Neural cell (in vitro differentiated cells): ENCODE measurements around the gene ASCC2.

Experiments used
- CTCF ChIP-seq: fragments of 450-650 bp; IDR thresholded peaks from 2 replicates; pipeline ENCODE4 v1.5.1; 2014; ENCODE audit warnings: antibody characterized with exemption, mild to moderate bottlenecking, moderate library complexity; ENCODE audit not compliant: poor library complexity, severe bottlenecking
- POLR2AphosphoS5 ChIP-seq: IDR thresholded peaks from 2 replicates; pipeline ENCODE4 v1.6.1; 2012
- TAF1 ChIP-seq: IDR thresholded peaks from 2 replicates; pipeline ENCODE4 v1.6.1; 2012; ENCODE audit warnings: low read depth

GRCh38 chr22:29790061-29790460, 48.0 kb downstream of the ASCC2 start:
- TF ChIP-seq CTCF (no peak), POLR2AphosphoS5 (no peak), TAF1 (no peak)
